Right lobe of liver (tissue), 6 donors: ENCODE results near the gene RDX. TPM values are rescaled to one million over a fixed set of nuclear protein-coding genes. Genes with fewer than 3 reads are reported as not detected.

Experiments
- ATAC-seq, 4 donors: fragments of 200-7000 bp; cut with Tn5 transposase; one replicate each; pipeline ENCODE4 v1.9.1; 2020; ENCODE audit warnings: mild to moderate bottlenecking in 4 of 4, moderate library complexity in 4 of 4
- DNase-seq, 3 donors: peaks; one replicate each; pipeline ENCODE4 v3.0.0-alpha.2; 2020
- H3K27ac ChIP-seq, 3 donors: fragments of 200-600 bp; one replicate each; pipeline ENCODE4 v1.8.0; 2022
- H3K27me3 ChIP-seq, 2 donors: fragments of 200-600 bp; one replicate each; pipeline ENCODE4 v1.8.0; 2022
- H3K36me3 ChIP-seq, 4 donors: fragments of 200-600 bp; sonication (generic) in 1 of 4; one replicate each; pipeline versions ENCODE4 v1.5.1 to v1.8.0; 2017 to 2022; ENCODE audit warnings: control low read depth in 1 of 4
- H3K4me1 ChIP-seq, 4 donors: fragments of 200-600 bp; sonication (generic) in 1 of 4; one replicate each; pipeline versions ENCODE4 v1.5.1 to v1.8.0; 2017 to 2022; ENCODE audit warnings: control low read depth in 1 of 4
- H3K4me3 ChIP-seq, 3 donors: fragments of 200-600 bp; one replicate each; pipeline ENCODE4 v1.8.0; 2022
- H3K9me3 ChIP-seq, 4 donors: fragments of 200-600 bp; sonication (generic) in 1 of 4; one replicate each; pipeline versions ENCODE4 v1.5.1 to v1.8.0; 2017 to 2022; ENCODE audit warnings: control low read depth in 1 of 4
- CTCF ChIP-seq, 4 donors: fragments of 200-600 bp in 3 of 4; fragments of 450-650 bp in 1 of 4; IDR thresholded peaks; one replicate each; pipeline versions ENCODE4 v1.5.1 to v1.8.0; 2016 to 2022; ENCODE audit warnings: antibody characterized with exemption in 4 of 4, mild to moderate bottlenecking in 2 of 4
- POLR2A ChIP-seq: fragments of 450-650 bp; IDR thresholded peaks from one replicate; pipeline ENCODE4 v1.6.1; 2017; ENCODE audit warnings: antibody characterized with exemption, mild to moderate bottlenecking
- WGBS: methylation state at CpG from one replicate; pipeline ENCODE4 v1.1.6; 2018; ENCODE audit warnings: low coverage, low lambda C conversion rate; ENCODE audit not compliant: insufficient coverage; ENCODE audit errors: missing lambda C conversion rate; 5-methylcytosine and 5-hydroxymethylcytosine counted together
- intact Hi-C, 2 donors: fragments of 100-400 bp; cut with DNase I; formaldehyde crosslinking; loops; one replicate each; pipeline versions ENCODE4 v1.11.2 to v1.14.1; 2022
- total RNA-seq, 6 experiments: library from RNA; depleted of rRNA in 2 of 6; stranded (reverse); fragments of >200 nt in 2 of 6; fragmentation: NEBNext Ultra II Directional in 3 of 6; extraction: Animal tissue kit (Norgen Biotek cat#: 25700) in 3 of 6; gene quantifications; one replicate each; pipeline versions ENCODE4 v1.1.0 to v1.2.4, GENCODE V29; 2016 to 2023
- donor health status: DM: no; HTN: yes; CAD: no.
- donor health status: DM: no; HTN: no; CAD: no.
- donor health status: DM: no; HTN: no; CAD: no.
- donor health status: DM: no; HTN: yes; CAD: no.
- donor health status: DM: no; HTN: yes; CAD: no.

RDX gene
- total RNA-seq, 6 experiments from 2014 or later: 47.1 to 87.8 (median 81.8) TPM

GRCh38 chr11:110169738-110170137, 126.7 kb downstream of the RDX start:
- no peak overlapping the region for H3K4me3 ChIP-seq
- WGBS: 70% methylated on average over 2 of the region's 2 CpGs
- intact Hi-C loops: no loop called here
- H3K4me1 ChIP-seq: peaks cover 0 to 7% (median 2%) of the 10 kb centered on the region in 4 donors
- no peaks in the 10 kb centered on the region for H3K9me3 ChIP-seq
- TF ChIP-seq POLR2A: no peak
- no peak for TF ChIP-seq CTCF (IDR thresholded peaks at IDR 0.05)
- no peaks in the 10 kb centered on the region for H3K27me3 ChIP-seq
- DNase-seq: no peak
- no peak overlapping the region for H3K27ac ChIP-seq
- ATAC-seq: no peak
- peaks cover 0 to 9% (median 0%) of the 10 kb centered on the region in 4 donors for H3K36me3 ChIP-seq

GRCh38 chr11:110168033-110168803, 128.2 kb downstream of the RDX start:
- intact Hi-C loops: no loop called here
- Histone ChIP-seq H3K4me1 (no peaks in the 10 kb centered on the region), H3K36me3 (peaks cover 0 to 17% (median 0%) of the 10 kb centered on the region in 4 donors), H3K9me3 (no peaks in the 10 kb centered on the region), H3K4me3 (no peak overlapping the region), H3K27me3 (no peaks in the 10 kb centered on the region), H3K27ac (no peak overlapping the region)
- 57% methylated on average over 5 of the region's 5 CpGs for WGBS
- ATAC-seq (peak in 3 of 4 donors; percentile 31 to 78 (median 50)), DNase-seq (no peak)
- no peak for TF ChIP-seq CTCF (IDR thresholded peaks at IDR 0.05)
- no peak for TF ChIP-seq POLR2A

- H3K36me3 ChIP-seq: peaks cover 0 to 21% (median 1%) of the 10 kb centered on the region in 4 donors
- no peak overlapping the region for H3K27ac ChIP-seq
- DNase-seq (no peak), ATAC-seq (peak in 1 of 4 donors; percentile 27)
- WGBS: 98% methylated on average over 21 of the region's 28 CpGs
- H3K27me3 ChIP-seq: no peaks in the 10 kb centered on the region
- no peak overlapping the region for H3K4me3 ChIP-seq
- intact Hi-C loops: no loop called here
- TF ChIP-seq POLR2A (no peak), CTCF (IDR thresholded peaks at IDR 0.05) (no peak)
- no peaks in the 10 kb centered on the region for H3K4me1 ChIP-seq
- no peaks in the 10 kb centered on the region for H3K9me3 ChIP-seq
These were observed 131.1 kb downstream of the RDX start for GRCh38 chr11:110165039-110165925.

GRCh38 chr11:110162216-110162615, 134.2 kb downstream of the RDX start:
- TF ChIP-seq CTCF (IDR thresholded peaks at IDR 0.05) (no peak), POLR2A (no peak)
- H3K36me3 ChIP-seq: peaks cover 0 to 30% (median 5%) of the 10 kb centered on the region in 4 donors
- no peak overlapping the region for H3K27ac ChIP-seq
- DNase-seq (no peak), ATAC-seq (no peak)
- no peak overlapping the region for H3K4me3 ChIP-seq
- intact Hi-C loops: no loop called here
- H3K9me3 ChIP-seq: no peaks in the 10 kb centered on the region
- peaks cover 0 to 10% (median 3%) of the 10 kb centered on the region in 4 donors for H3K4me1 ChIP-seq
- no peaks in the 10 kb centered on the region for H3K27me3 ChIP-seq
